ENCODE data around the gene ECPAS.

GRCh38 chr9:111405701-111406100 lies 78.5 kb downstream of the ECPAS start:
- TF ChIP-seq CTCF (conservative IDR thresholded peaks at IDR 0.05 in 1 of 2, IDR thresholded peaks at IDR 0.05 in 1 of 2; ENCODE audit: extremely low read depth in 1 of 2, insufficient read depth in 1 of 2, low read depth in 1 of 2, low read length in 2 of 2) (no peak), EZH2 (IDR thresholded peaks at IDR 0.05; ENCODE audit: borderline replicate concordance, low read length) (no peak)
